Measurements from ENCODE around the gene VSIG4. TPM values are rescaled to one million over a fixed set of nuclear protein-coding genes. Genes with fewer than 3 reads are reported as not detected.

Gene VSIG4
- total and polyA plus RNA-seq, 10 of the 15 experiments (the other 5 are each of a cell fraction or from before 2014, with no cell fraction given), result 0.05 to 0.36 TPM; not detected in 8

GRCh38 chrX:66000178-66000577 lies 39.7 kb downstream of the VSIG4 start:
- no peak overlapping the region for H3K9ac ChIP-seq (ENCODE audit: control insufficient read depth, insufficient read depth, low read length)
- ATAC-seq (no peak), DNase-seq (ENCODE audit: low read depth, low spot score) (no peak), FAIRE-seq (no peak)
- H3K4me2 ChIP-seq (ENCODE audit: control insufficient read depth, insufficient read depth), result no peak overlapping the region
- no peaks in the 10 kb centered on the region for H3K36me3 ChIP-seq (ENCODE audit: control insufficient read depth in 2 of 2, insufficient read depth in 2 of 2, low read length in 1 of 2)
- no TSS peak for BruUV-seq (replicated peaks)
- WGBS (ENCODE audit: insufficient coverage, insufficient replicate concordance, low lambda C conversion rate, missing lambda C conversion rate), result 0% methylated on average over 1 of the region's 1 CpG
- no peaks in the 10 kb centered on the region for H3K9me3 ChIP-seq (replicated peaks; ENCODE audit: control insufficient read depth, insufficient read depth, low read length)
- H3K4me3 ChIP-seq, result no peak overlapping the region
- ChIA-PET RAD21 (ENCODE audit: unreplicated experiment) (interaction anchor here (1.4 to 3.7 kb wide), 3 partner anchors 15 to 302 kb away, joined by 3 to 14 read pairs (median 4); no protein-coding TSS in a partner anchor), POLR2A (interaction anchor here (1.1 kb wide), 1 partner anchor 279 kb away, joined by 3 read pairs; no protein-coding TSS in a partner anchor), SMC1A (ENCODE audit: uncharacterized antibody, unreplicated experiment) (interaction anchor here (1.0 to 2.8 kb wide), 5 partner anchors 10 to 403 kb away, joined by 3 to 12 read pairs (median 3); no protein-coding TSS in a partner anchor), CTCF (interaction anchor here (0.7 to 1.0 kb wide), 2 partner anchors 10 to 405 kb away, joined by 3 to 5 read pairs; no protein-coding TSS in a partner anchor)
- H3K27me3 ChIP-seq (replicated peaks in 1 of 2; ENCODE audit: control insufficient read depth in 2 of 2, insufficient read depth in 2 of 2, low read length in 1 of 2), result no peaks in the 10 kb centered on the region
- H3K79me2 ChIP-seq (ENCODE audit: control insufficient read depth, insufficient read depth, low read length), result no peaks in the 10 kb centered on the region
- H4K20me1 ChIP-seq (ENCODE audit: control insufficient read depth, insufficient read depth), result no peaks in the 10 kb centered on the region
- intact Hi-C loops (cut with micrococcal nuclease; ENCODE audit: unreplicated experiment), result no loop called here
- H3K4me1 ChIP-seq (ENCODE audit: control insufficient read depth, insufficient read depth, low read length), result peaks cover 8% of the 10 kb centered on the region
- in situ Hi-C loops (cut with MboI), result loop anchor here (10.0 to 25.0 kb wide), 2 partner anchors 405 to 1788 kb away; partner anchors contain the start of gene AMER1
- H2AFZ ChIP-seq (ENCODE audit: control insufficient read depth, low read depth, low read length), result no peak overlapping the region
- no peak overlapping the region for H3K27ac ChIP-seq (ENCODE audit: control insufficient read depth, insufficient read depth)
- TF ChIP-seq POLR2AphosphoS5 (IDR thresholded peaks at IDR 0.05; ENCODE audit: low read length) (no peak), NFYA (IDR thresholded peaks at IDR 0.05; ENCODE audit: borderline replicate concordance, low read depth, low read length) (no peak), ATF2 (IDR thresholded peaks at IDR 0.05; ENCODE audit: low read length) (no peak), MTA2 (IDR thresholded peaks at IDR 0.05; ENCODE audit: low read depth) (no peak), MXI1 (IDR thresholded peaks at IDR 0.05; ENCODE audit: low read depth, low read length) (no peak), ZNF687 (IDR thresholded peaks at IDR 0.05) (no peak), USF2 (IDR thresholded peaks at IDR 0.05; ENCODE audit: borderline replicate concordance, low read depth, low read length) (no peak), MEF2B (IDR thresholded peaks at IDR 0.05; ENCODE audit: partially characterized antibody, poor library complexity, severe bottlenecking) (no peak), NFXL1 (IDR thresholded peaks at IDR 0.05; ENCODE audit: borderline replicate concordance) (no peak), NBN (IDR thresholded peaks at IDR 0.05) (no peak), ZNF592 (IDR thresholded peaks at IDR 0.05) (no peak)
- TF ChIP-seq, protein P1, sequence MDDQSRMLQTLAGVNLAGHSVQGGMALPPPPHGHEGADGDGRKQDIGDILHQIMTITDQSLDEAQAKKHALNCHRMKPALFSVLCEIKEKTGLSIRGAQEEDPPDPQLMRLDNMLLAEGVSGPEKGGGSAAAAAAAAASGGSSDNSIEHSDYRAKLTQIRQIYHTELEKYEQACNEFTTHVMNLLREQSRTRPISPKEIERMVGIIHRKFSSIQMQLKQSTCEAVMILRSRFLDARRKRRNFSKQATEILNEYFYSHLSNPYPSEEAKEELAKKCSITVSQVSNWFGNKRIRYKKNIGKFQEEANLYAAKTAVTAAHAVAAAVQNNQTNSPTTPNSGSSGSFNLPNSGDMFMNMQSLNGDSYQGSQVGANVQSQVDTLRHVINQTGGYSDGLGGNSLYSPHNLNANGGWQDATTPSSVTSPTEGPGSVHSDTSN (IDR thresholded peaks at IDR 0.05; ENCODE audit: insufficient replicate concordance, low read depth, low read length), result no peak

All from GM12878 (cell line).